Medulla oblongata (tissue), 1 donor: Measurements from ENCODE around the gene NOL4.
A peak's percentile ranks its signal among the peaks of the same experiment; 100 is the strongest.
"Not testable (repeated sequence)": the region's sequence is repeated elsewhere in the genome, so short reads cannot be mapped to it uniquely, and the experiment has no call there.

Experiments
- DNase-seq: peaks from one replicate; pipeline ENCODE4 v3.0.0-alpha.2; 2015; ENCODE audit errors: extremely low spot score

Gene NOL4, protein sequence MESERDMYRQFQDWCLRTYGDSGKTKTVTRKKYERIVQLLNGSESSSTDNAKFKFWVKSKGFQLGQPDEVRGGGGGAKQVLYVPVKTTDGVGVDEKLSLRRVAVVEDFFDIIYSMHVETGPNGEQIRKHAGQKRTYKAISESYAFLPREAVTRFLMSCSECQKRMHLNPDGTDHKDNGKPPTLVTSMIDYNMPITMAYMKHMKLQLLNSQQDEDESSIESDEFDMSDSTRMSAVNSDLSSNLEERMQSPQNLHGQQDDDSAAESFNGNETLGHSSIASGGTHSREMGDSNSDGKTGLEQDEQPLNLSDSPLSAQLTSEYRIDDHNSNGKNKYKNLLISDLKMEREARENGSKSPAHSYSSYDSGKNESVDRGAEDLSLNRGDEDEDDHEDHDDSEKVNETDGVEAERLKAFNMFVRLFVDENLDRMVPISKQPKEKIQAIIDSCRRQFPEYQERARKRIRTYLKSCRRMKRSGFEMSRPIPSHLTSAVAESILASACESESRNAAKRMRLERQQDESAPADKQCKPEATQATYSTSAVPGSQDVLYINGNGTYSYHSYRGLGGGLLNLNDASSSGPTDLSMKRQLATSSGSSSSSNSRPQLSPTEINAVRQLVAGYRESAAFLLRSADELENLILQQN

GRCh38 chr18:34224423-34225217 is at the start of gene NOL4:
Gene NOL4 (minus strand): TSS chr18:34224913. CDS start chr18:34223253, 1,660 bp downstream.
- peak; percentile 87 for DNase-seq

- not testable (repeated sequence) for DNase-seq
Measured at GRCh38 chr18:34266029-34266428, 41.3 kb upstream of the NOL4 start.

DNA sequence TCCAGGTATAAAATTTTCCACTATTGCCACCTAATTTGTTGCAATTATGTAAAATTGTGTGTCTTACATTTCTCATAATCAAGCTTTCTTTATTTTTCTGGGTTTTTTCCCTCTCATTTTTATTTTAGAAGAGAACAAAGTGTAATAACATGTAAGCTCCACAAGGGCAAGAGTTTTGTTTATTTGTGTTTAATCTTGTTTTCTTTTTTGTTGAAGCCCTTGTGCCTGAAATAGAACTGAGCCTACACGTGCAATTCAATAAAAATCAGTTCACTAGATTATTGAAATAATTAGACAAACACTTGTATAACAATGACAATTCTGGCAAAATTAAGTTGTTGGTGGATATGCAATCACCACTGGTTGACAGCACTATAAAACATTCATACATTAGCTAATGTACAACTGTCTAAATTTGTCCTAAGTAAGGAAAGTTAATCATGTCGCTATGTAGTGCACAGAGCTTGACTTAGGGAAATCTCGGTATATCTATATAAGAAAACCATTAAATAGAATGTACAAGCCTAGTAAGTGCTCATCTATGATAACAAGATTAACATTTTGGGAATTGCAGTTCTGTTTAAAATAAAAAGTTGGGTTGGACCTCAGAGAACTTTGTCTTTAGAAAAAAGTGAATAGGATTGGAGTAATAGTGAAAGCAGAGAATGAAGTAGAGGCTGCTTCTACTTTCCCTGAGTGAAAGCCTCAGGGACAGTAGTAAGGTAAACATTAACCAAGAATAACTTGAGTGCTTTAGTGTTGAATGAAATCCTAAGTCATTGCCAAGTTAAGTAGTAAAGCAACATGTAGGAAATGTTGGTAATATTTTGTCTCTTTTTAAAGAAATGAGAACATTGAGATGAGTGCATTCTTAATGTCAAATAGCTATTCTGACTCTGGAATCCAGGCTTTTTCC is 37.4 kb upstream of the NOL4 start:
- DNase-seq: no peak

- DNase-seq: no peak
Measured at GRCh38 chr18:34258176-34258575, 33.5 kb upstream of the NOL4 start.

DNA sequence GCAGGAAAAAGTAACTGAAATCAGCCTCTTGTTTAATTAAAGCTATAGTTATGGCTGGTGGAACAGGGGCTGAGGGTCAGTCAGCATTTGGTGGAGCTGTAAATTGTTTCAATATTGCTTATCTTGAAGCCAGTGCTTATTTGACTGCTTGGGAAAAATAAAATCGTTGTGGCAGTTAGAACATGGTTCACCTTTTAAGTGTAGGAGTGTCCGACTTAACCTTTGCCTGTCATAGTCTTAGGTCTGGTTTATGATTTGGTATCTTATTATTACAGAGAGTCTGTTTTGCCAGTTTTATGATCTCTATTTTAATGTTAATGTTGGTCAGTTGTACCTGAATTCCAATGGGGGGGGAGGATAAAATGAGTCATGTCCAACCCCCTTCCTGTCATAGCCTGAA is 27.2 kb upstream of the NOL4 start:
- no peak for DNase-seq

DNA sequence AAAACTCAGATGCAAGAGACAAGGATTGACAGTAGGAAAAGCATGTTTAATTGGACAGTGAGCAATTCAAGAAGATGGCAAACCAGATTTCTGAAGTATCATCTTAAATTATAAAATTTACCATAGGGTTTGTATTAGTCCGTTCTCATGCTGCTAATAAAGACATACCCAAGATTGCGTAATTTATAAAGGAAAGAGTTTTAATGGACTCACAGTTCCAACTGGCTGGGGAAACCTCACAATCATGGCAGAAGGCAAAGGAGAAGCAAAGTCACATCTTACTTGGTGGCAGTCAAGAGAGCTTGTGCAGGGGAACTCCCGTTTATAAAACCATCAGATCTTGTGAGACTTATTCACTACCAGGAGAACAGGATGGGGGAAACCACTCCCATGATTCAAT is 24.0 kb upstream of the NOL4 start:
- DNase-seq: no peak

GRCh38 chr18:34242739-34243138 is 18.0 kb upstream of the NOL4 start:
- no peak for DNase-seq

DNA sequence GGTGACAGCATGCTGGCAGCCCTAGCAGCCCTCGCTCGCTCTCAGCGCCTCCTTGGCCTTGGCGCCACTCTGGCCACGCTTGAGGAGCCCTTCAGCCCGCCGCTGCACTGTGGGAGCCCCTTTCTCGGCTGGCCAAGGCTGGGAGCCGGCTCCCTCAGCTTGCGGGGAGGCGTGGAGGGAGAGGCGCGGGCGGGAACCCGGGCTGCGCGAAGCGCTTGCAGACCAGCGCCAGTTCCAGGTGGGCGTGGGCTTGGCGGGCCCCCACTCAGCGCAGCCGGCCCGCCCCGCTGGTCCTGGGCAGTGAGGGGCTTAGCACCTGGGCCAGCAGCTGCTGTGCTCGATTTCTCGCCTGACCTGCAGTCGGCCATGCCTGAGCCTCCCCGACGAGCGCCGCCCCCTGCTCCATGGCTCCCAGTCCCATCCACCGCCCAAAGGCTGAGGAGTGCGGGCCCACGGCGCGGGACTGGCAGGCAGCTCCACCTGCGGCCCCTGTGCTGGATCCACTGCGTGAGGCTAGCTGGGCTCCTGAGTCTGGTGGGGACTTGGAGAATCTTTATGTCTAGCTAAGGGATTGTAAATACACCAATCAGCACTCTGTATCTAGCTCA is 9.2 kb upstream of the NOL4 start:
- DNase-seq: not testable (repeated sequence)

GRCh38 chr18:34225218-34225553 is 473 bp upstream of the NOL4 start:
- no peak for DNase-seq

GRCh38 chr18:34223893-34224422 is 755 bp downstream of the NOL4 start:
- DNase-seq: no peak

- DNase-seq: peak; percentile 9
Measured at GRCh38 chr18:34223164-34223892, 1.4 kb downstream of the NOL4 start.

- peak; percentile 54 for DNase-seq
Measured at GRCh38 chr18:34222307-34223163, 2.2 kb downstream of the NOL4 start.

DNA sequence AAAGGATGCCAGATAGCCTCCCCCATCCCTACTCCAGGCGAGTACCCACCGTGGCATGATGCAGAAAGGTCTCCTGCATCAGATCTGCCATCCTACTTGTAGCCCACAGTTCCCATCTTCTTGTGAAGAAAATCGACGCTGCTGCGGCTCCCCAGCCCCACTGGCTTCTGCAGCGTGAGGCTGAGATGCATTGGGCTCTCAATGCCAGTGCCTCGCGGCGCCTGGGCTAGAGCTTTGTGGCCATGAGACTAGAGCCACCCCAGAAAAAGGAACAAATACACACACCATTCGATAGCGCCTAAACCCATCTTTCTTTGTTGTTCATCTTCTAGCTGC is 2.8 kb downstream of the NOL4 start:
- DNase-seq: no peak

- DNase-seq: no peak
Measured at GRCh38 chr18:34220081-34220815, 4.5 kb downstream of the NOL4 start.

DNA sequence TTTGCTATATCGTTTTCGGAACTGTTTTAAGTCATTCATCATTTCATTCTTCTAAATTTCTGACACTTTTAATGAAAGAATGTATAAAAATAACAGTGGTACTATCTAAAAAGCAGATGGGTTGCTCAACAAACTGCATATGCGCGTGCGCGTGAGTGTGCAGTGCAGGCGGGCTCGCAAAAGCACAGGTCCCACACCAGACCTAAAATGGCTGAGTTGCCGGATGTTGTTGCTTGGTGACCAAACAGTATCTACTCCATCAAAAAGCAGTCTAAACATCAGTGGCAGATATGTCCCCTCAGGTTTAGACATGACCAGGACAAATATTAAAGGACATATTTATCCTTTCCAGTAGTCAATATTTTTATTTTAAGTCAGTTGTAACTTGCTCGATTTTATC is 5.1 kb downstream of the NOL4 start:
- peak; percentile 23 for DNase-seq

- no peak for DNase-seq
Measured at GRCh38 chr18:34212511-34212910, 12.2 kb downstream of the NOL4 start.

DNA sequence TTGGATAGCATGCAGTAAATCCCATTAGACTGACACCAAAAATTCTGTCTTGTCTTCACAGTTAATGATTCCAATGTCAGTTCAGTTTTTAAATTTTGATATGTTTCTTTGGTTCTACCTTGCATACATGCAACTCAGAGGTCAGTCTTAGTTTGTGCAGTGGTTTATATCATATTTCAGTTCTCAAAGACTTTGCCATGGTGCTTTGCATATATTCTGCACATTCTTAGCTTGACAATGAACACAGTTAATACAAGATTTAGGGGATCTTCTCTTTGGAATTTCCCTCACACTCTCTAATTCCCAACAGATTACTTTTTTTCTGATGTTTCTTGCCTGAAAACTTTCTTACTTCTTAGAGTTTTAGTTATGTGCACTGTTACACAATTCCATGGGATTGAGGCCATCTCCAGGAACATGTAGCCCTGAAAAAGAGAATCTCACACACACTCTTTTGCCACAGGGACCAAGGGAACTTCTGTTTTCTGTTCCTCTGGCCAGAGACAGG is 17.3 kb downstream of the NOL4 start:
- DNase-seq: no peak

DNA sequence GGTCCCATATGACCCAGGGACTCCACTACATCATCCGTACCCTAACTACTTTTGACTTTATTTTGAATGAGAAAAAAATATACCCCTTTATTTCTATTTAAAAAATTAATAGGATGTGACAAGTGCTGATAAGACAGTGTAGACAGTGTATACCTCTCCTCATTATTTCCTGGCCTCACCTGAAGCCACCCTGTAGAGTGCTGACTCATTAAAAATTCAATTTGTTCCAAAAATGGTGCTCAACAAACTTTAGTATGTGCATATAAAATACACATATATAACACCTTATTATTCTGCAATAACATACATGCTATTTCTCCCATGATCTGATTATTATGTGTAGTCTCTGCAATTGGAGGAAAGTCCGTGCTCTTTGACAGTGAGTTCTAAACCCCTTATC is 20.8 kb downstream of the NOL4 start:
- DNase-seq: no peak
